ENCODE results near the gene TMEM198.

TMEM198 gene

DNA sequence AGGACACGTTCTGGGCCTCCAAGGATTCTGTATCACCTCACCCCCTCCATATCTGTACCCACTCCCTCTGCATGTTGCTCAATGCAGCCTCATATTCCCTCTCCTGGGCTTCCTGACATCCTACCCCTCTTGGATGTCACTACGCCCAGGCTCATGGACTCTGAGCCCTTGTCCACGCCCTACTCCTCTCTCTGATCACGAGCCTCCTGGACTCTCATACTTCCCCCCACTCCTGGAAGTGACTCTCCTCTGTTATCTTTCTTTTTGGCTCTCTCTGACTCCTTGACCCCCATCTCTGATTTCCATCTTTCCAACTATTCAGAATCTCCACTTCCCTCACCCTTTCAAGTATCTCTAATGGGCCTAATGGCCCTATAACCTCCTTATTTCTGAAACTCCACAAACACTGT, 2.1 kb downstream of the TMEM198 start:
- no peak for DNase-seq

DNA sequence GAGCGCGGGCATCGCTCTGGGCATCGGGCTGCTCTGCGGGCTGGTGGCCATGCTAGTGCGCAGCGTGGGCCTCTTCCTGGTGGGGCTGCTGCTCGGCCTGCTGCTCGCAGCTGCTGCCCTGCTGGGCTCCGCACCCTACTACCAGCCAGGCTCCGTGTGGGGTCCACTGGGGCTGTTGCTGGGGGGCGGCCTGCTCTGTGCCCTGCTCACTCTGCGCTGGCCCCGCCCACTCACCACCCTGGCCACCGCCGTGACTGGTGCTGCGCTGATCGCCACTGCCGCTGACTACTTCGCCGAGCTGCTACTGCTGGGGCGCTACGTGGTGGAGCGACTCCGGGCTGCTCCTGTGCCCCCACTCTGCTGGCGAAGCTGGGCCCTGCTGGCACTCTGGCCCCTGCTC, 3.8 kb downstream of the TMEM198 start:
- DNase-seq: no peak

GRCh38 chr2:219548990-219549389, 5.2 kb downstream of the TMEM198 start:
- no peak for DNase-seq

- no peak for DNase-seq
Observed at GRCh38 chr2:219549619-219550018, 5.8 kb downstream of the TMEM198 start.

DNA sequence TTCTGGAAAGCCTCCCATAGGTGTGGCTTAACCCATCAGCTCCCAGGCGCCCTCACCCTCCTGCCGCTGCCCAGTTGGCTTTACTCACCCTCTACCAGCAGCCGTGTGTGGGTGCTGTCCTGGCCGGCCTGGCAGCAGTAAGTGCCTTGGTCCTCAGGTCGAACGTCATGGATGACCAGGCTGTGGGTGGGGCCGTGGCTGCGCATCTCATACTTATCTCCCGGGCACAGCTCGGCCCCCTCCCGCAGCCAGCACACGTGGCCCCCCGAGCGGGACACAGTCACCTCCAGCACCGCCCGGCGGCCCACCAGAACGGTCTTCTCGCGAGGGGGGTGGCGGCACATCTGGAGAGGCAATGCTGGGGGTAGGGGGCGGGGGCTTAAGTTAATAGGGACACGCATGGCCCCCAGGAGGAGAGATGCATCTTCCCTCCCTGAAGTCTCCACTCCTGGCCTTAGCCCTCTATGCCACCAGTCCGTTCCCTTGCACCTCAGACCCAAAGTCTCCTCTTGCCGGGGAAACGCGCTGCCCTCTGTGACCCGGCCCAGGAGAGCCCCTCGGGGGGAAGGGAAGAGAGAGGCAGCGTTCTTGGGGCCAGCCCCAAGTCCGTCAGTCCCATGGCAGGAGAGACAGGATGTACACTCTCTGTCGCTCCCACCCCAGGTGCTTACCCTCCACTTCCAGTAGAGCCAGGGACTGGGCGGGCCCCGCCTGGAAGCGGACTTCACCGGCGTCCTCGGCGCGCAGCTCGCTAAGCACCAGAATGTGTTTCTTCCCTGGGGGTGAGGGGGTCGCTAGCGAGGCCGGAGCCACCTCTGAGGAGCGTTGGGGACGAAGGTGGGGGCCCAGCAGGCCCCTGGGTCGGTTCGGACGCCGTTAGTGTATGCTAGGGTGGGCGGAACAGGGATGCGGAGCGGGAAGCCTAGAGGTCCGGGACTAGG, 7.9 kb downstream of the TMEM198 start:
- peak; percentile 17 for DNase-seq

DNA sequence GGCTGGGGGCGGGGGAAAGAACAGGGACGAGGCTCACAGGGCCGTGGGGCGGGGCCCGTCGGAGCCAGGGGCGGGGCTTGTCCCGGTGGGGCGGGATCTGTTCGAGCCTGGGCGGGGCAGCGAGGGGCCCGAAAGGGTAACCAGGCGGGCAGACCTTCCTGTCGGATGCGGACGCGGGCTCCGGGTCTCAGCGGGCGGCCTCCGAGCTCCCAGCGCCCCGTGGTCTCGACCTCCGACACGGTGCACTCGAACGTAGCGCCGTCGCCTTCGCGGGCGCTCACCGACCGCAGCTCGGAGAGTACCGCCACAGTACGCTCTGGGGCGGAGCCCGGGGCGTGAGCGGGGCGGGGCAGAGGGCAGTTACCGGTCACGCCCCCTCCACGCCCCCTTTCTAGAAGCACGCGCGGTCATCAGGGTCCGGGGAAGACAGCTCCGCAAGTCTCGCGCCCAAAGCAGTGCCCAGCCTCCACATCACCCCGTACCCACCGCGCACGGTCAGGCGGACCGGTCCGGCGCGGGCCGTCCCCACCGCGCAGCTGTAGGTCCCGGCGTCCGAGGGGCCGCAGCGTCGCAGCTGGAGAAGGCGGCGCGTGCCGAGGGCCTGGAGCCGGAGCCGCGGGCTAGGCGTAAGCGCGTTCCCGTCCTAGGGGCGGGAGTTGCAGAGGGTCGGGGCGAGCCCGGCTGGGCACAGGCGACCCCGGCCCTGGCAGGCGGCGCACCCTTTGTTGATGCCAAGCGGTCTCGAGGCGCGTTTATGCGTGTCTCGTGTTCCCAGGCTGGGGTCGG, 8.7 kb downstream of the TMEM198 start:
- DNase-seq: peak; percentile 79

GRCh38 chr2:219553168-219553417, 9.3 kb downstream of the TMEM198 start:
- DNase-seq: no peak

GRCh38 chr2:219553463-219553963, 9.7 kb downstream of the TMEM198 start:
- no peak for DNase-seq

DNA sequence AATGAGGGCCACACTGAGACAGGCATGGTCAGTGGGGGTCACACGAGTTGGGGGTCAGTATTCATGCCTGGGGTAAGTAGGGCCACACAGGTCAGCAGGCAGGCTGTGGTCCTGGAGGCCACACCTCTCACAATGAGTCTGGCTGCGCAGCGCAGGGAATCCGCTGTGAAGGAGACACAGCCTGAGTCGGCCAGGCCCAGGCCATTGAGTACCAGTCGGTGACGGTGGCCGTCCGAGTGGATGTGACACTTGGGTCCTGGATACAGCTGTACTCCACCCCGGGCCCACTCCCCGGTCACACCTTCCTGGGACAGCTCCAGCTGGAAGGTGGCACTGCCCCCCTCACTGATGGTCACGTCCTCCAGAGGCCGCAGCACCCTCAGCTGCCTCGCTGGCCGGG, 10.5 kb downstream of the TMEM198 start:
- no peak for DNase-seq

GRCh38 chr2:219555956-219556355, 12.1 kb downstream of the TMEM198 start:
- DNase-seq: no peak

DNA sequence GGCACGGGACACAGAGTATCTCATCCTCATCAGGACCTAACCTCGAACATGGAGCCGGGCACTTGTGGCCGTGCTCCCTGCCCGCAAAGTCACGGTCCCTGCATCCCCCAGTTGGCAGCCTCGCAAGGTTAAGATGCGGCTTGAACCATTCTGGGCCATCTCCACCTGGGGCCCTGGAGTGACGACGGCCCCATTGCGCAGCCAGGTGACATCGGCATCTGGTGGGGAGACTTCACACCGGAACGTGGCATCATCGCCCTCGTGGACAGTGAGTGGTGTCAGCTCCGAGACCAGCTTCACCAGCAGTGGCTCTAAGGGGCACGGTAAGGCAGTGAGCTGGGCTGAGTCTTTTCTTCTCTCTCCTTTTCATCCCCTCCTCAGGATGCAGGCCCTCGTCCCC, 12.6 kb downstream of the TMEM198 start:
- DNase-seq: no peak

DNA sequence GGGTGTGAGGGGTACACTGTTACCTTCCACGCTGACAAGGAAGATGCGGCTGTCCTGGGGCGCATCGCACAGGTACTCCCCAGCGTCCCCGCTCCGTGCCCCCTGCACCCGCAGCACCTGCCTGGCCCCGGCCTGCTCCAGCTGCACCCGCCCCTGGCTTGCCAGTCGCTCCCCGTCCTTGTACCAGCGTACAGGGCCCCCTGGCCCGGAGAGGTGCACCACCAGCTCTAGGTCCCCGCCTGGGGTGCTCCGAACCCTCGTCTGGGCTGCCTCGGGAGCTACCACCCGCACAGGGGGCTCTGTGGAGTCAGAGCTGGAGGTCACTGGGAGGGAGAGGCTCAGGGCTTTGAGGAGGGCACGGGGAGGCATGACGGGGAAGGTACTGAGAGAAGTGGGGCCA, 13.5 kb downstream of the TMEM198 start:
- DNase-seq: no peak

DNA sequence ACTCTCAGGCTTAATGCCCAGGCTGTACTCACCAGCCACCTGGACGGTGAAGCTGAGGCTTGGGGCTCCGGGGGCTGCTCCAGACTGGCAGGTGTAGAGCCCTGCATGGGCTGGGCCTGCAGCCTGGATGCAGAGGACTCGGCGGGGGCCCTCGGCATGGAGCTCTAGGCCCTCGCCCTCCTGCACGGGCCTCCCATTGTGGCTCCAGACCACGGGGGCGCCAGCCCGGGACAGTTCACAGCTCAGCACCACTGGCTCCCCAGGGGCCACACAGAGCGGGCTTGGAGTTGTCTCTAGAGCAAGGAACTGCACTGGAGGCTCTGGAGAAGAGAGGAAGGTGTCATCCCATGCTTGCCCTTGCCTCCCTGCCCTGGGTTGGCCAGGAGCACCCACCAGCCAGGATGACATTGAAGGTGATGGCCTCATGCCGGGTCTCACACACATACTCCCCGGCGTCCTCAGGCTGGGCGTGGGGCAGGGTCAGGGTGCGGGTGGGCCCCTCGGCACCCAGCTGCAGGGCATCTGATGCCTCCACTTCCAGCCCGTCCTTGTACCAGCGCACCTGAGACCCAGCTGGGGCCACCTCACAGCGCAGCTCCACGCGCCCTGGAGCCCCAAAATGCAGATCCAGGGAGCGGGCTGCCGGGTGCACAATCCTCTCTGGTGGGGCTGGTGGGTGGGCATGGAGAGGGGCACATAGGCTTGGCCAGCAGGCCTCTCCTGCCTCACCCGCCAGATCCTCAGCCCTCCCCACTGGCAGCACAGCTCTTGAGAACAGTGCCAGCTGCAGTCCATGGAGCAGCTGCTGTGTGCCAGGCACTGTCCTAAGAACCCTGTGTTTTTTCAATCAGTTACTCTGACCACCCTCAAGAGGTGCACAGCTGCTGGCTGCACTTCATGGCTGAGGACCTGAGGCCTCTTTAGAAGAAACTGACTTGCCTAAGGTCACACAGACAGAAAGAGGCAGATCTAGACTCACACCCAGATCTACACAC, 14.3 kb downstream of the TMEM198 start:
- DNase-seq: no peak

DNA sequence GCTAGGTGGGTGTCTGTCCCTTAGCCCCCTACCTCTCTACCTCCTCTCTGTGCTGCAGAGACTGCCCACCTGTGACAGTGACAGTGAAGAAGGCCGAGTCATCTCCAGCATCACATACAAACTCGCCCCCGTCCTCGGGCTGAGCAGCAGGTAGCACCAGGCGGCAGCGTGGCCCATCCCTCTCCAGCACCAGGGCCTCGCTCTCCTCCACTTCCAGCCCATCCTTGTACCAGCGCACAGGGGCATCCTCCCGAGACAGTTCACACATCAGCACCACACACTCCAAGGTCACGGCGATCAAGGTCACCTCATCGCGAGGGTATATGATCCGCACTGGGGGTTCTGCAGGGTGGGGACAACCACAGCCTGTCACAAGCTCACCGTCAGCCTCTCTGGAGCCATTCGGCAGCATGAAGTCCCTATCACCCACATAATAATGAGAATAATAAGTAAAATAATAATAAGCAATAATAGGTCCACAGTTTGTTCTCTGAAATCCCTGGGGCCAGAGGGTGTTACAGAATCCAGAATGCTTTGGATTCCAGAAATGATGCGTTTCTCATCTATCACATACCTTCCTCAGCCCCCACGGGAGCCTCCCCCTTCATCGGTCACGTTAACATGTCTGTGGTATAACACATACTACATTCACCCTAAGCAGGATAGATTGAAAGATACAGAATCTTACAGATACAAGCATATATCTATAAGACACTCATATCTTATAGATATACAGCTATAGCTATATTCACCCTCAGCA, 15.5 kb downstream of the TMEM198 start:
- no peak for DNase-seq

DNA sequence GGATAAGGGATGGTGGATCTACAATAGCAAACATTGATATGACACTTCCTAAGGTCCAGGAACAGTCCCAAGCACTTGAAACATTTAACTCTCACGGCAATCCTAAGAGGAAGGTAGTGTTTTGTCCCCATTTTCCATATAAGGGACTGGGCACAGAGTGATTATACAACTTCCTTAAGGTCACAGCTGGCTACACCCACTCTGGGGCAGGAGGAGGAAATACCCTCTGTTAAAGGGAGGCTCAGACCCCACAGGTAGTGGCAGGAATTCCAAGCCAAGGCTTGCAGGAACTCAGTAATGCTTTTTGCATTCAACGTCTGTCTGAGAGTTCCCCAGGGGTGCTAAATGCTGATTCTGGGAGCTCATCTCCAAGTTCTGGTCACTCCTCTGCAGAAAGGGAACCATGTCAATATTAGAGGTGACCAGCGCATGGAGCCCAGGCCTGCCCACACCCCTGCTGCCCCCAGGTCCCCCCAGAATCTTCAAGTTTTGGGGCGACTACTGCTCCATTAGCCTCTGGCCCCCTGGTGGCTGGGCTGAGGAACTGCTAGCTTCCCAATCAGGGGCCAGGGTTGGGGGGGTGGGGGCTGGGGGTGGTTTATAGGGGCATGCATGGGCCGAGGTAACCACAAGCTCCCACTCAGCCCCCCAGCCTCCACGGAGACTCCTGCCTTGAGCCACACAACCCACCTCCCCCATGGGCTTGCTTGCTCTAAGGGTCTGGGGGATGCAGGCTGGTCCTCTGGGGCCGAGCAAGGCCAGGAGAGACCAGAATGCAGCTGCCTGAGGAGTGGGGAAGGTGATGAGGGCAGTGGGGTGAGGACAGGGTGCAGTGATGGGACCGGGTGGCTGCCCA, 16.4 kb downstream of the TMEM198 start:
- DNase-seq: peak; percentile 31

GRCh38 chr2:219560893-219561178, 17.0 kb downstream of the TMEM198 start:
- no peak for DNase-seq

- no peak for DNase-seq
Observed at GRCh38 chr2:219561179-219562048, 17.6 kb downstream of the TMEM198 start.

DNA sequence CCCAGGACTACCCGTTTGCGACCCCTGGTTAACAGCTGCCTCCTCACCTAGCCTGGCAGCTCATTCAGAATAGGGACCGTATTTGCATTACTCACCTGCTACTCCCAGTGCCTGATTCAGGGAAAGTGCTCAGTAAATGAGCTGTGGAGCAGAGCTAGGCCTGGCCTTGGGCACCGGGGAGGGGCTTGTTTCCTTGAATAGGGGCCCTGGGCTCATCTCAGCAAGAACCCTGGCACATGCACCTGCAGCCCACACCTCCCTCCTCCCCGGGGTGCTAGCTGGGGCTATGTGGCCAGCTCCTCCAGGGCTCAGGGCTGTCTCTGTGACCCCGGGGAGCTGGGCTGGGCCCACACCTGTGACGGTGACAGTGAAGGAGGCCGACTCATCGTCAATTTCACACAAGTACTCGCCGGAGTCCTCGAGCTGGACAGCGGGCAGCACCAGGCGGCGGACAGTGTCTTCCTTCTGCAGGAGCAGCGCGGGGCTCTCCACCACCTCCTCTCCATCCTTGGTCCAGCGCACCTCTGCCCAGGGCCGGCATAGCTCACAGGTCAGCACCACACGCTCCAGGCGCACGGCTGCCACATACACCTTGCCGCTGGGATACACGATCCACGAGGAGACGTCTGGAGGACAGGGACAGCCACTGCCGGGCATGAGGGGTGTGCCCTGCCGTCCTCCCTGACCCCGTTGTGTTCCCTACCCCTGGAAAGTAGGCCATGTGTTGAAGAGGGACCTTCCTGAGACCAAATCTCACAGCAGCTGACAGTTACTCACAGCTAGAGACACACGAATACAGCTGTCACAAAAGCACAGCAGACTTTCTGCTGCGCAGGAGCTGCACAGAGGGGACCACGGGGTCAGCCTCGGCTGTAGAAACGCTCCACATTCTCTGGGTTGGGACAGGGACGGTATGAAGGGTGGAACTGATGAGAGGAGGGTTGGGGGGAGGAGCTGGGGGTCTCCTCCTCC, 18.5 kb downstream of the TMEM198 start:
- DNase-seq: no peak

All from CD4-positive, alpha-beta T cell treated with Interleukin-21 for 1 hour (primary cell).